NCI-H226 (cell line): ENCODE results near the gene OR8D2.

Source experiments
- DNase-seq: peaks from one replicate; pipeline ENCODE4 v3.0.0-alpha.2; 2015

OR8D2 gene

DNA sequence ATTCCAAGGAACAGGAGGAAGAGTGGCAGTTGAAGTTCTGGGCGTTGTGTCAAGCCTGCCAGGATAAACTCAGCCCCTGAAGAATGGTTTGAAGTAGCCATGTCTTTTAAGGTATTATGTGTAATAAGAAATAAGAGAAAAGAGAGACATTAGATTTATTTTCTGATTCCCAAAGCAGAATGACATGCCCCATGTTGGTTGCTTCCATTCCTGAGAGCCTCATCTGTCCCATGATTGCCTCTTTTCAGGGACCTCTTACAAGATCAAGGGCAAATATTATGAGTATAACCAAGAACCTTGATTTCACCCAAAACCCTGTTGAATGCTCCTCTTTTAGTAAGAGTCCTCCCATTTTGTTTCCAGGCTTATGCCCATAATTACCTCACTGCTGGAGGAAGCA is at the start of gene OR8D2:
Gene OR8D2 (minus strand): TSS at position 101 of the 400 bp plus-strand sequence. CDS start 0 bp downstream, at position 101.
- DNase-seq: no peak

- no peak for DNase-seq
These were observed 39.6 kb upstream of the OR8D2 start for GRCh38 chr11:124359566-124359965.

- no peak for DNase-seq
These were observed 26.4 kb upstream of the OR8D2 start for GRCh38 chr11:124346311-124346955.

GRCh38 chr11:124344346-124344745 is 24.3 kb upstream of the OR8D2 start:
- no peak for DNase-seq

GRCh38 chr11:124340142-124340447 is 20.1 kb upstream of the OR8D2 start:
- no peak for DNase-seq

GRCh38 chr11:124339396-124340141 is 19.6 kb upstream of the OR8D2 start:
- DNase-seq: no peak

GRCh38 chr11:124331873-124332272 is 11.9 kb upstream of the OR8D2 start:
- no peak for DNase-seq

GRCh38 chr11:124329787-124330478 is 9.9 kb upstream of the OR8D2 start:
- no peak for DNase-seq

GRCh38 chr11:124327775-124328174 is 7.8 kb upstream of the OR8D2 start:
- DNase-seq: no peak

- DNase-seq: no peak
These were observed 2.4 kb upstream of the OR8D2 start for GRCh38 chr11:124322356-124322755.

DNA sequence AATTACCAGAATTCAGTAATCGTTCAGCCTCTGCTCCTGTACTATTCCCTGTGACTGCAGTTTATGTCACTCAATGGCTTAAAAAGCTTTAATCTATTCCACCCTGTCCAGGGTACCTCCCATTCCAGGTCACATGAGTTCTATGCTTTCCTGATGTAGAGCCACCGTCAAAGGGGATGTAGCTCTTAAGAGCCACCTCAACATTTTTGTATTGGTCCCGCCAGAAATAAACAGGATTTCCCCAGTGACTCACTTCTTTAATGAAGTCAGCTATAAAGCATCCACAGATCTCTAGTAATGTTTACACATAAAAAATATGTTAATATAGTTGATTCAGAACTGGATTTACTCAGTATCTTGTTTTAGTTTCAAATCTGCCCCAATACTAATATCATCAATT is 4.9 kb downstream of the OR8D2 start:
- DNase-seq: no peak

- no peak for DNase-seq
These were observed 6.1 kb downstream of the OR8D2 start, which contains the start of gene OR8D1 for GRCh38 chr11:124313849-124314248. TSS of gene OR8D1 (minus strand) at chr11:124313949. CDS start at chr11:124310766, 3,183 bp downstream.

DNA sequence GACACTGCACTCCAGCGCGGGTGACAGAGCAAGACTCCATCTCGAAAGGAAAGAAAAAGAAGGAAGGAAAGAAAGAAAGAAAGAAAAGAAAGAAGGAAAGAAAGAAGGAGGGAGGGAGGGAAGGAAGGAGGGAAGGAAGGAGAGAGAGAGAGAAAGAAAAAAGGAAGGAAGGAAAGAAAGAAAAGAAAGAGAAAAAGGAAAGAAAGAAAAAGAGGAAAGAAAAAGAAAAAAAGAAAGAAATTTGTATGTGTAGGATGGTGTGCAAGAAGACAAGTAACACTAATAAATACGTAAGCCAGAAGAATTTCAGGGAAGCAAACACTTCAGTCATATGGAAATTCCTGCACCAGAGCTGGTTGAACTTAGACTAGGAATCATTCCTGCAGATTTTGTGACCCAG is 6.9 kb downstream of the OR8D2 start:
- DNase-seq: no peak

DNA sequence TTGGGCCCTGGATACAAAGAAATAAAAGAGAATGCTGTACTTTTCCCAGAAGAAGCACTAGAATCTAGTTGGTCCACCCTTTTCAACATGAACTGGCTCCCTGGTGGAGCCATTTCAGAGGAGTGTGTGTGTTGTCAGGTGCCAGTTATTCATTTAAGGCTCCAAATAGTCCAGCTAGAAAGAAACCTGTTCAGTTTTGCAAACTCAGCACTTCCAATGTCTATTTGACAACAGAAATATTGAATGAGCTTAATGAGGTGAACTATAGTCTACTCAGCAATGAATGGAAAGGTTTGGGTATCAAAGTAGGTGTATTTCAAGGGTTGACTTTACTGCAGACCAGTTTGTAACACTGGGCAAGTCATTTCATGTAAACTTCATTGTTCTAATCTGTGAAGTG is 8.3 kb downstream of the OR8D2 start:
- no peak for DNase-seq

DNA sequence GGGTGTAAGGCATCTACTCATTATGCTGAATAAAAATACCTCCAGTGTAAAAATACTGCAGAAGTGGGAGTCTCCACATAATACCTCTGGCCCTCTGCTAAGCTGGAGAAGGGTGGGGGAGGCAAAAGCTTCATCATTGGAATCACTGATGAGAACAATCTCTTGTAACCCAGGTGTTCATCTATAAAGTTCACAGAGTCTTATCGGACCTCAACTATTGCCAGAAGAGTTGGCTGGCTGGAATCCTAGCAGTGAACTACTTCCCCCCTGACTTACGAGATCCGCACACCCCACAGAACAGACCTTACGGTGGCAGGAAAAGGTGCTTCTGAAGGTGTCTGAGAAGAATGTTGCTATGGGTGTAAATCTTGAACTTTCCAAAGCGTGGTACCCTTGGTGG is 8.7 kb downstream of the OR8D2 start:
- DNase-seq: no peak

GRCh38 chr11:124310721-124311120 is 9.3 kb downstream of the OR8D2 start:
- DNase-seq: no peak

DNA sequence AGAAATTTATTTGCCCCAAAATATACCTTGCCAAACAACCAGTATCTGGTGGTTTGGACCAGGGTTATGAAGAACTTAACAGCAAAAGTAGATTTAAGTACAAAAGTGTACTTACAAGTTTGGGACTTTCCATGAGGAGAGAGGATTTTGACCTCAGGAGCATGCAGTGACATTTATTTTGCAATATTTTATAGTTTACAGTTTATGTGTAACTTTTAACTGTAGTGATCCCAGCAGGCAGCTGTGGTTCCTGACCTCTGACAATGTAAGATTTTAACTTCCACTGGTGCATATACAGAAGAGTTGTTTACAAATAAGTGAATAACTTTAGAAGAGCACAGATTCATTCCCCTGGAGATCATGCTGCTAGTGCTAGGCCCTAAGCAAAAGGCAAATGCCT is 12.9 kb downstream of the OR8D2 start:
- DNase-seq: no peak

- DNase-seq: no peak
These were observed 17.5 kb downstream of the OR8D2 start for GRCh38 chr11:124302347-124303125.

DNA sequence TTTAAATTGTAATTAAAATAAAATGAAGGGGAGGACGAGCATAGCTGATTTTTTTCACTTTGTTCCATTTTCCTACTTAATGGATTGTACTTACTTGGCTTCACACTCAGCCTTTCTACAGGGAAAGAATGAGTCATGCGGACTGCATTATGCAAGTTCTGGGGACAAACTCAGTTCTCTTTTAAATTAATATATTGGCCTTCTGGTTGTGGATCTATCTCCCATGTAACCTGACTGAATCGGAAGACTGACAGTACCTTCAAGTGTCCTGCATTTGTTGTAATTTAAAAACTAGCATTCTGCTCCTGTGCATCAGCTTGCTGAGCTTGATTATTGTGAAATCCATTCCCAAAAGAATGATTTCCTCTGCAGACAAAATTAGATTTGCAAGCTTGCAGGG is 18.4 kb downstream of the OR8D2 start:
- DNase-seq: no peak

DNA sequence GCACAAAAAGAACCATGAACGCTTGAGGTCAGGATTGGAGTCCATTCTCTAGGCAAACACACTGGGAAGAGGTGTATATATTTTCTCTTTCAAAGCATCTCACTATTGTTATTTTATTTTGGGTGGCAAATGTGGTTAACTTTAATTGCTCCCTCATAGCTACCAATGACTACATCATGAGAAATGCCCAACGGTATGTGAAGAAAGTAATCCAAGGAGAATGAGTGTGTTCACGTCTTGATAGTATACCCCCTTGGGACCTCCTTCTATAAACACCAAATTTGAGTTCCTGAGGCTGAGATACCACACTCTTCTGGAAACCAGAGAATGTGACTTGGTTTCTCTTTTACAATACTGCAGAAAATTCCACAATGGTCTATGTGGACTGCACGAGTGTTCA is 22.1 kb downstream of the OR8D2 start:
- DNase-seq: no peak

GRCh38 chr11:124296016-124296415 is 24.0 kb downstream of the OR8D2 start:
- DNase-seq: no peak

- no peak for DNase-seq
These were observed 25.3 kb downstream of the OR8D2 start for GRCh38 chr11:124294687-124295086.

DNA sequence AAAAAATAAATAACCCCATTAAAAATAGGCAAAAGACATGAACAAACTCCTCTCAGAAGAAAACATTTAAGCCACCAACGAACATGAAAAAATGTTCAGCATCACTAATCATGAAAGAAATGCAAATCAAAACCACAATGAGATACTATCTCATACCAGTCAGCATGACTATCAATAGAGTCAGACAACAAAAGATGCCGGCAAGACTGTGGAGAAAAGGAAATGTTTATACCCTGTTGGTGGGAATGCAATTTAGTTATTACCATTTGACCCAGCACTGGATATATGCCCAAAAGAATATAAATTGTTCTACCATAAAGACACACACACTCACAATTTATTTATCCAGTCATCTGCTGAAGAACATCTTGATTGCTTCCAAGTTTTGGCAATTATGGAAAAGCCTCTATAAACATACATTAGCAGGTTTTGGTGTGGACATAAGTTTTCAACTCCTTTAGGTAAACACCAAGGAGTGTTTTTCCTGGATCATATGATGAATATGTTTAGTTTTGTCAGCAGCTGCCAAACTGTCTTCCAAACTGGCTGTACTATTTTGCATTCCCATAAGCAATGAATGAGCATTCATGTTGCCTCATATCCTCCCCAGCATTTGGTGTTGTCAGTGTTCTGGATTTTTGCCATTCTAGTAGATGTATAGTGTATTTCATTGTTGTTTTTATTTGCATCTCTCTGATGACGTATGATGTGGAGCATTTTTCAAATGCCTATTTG is 34.2 kb downstream of the OR8D2 start:
- DNase-seq: no peak
